CD4-positive, CD25-positive, alpha-beta regulatory T cell (primary cell): Measurements from ENCODE around the gene SEC14L2. TPM values are rescaled to one million over a fixed set of nuclear protein-coding genes. Genes with fewer than 3 reads are reported as not detected.
A peak's percentile ranks its signal among the peaks of the same experiment; 100 is the strongest.
"Not testable (repeated sequence)": the region's sequence is repeated elsewhere in the genome, so short reads cannot be mapped to it uniquely, and the experiment has no call there.

Experiments
- ATAC-seq, 2 donors: fragments of 150-1000 bp; cut with Tn5 transposase; one replicate each; pipeline ENCODE4 v1.10.0; 2021; ENCODE audit warnings: low read depth in 2 of 2, moderate number of reproducible peaks in 2 of 2, moderate library complexity in 1 of 2
- DNase-seq, 3 donors: peaks; one replicate each; pipeline versions ENCODE4 v3.0.0 to v3.0.0-alpha.2; 2012 to 2022; ENCODE audit warnings: mixed read lengths in 1 of 3
- H3K27ac ChIP-seq: one replicate; pipeline ENCODE4 v1.7.0; 2013; ENCODE audit warnings: mild to moderate bottlenecking, low read length; ENCODE audit not compliant: insufficient read depth, poor library complexity, severe bottlenecking
- H3K27me3 ChIP-seq: one replicate; pipeline ENCODE4 v1.7.0; 2013; ENCODE audit warnings: low read length; ENCODE audit not compliant: control insufficient read depth, insufficient read depth
- H3K36me3 ChIP-seq: one replicate; pipeline ENCODE4 v1.7.0; 2013; ENCODE audit warnings: mild to moderate bottlenecking, low read length, moderate library complexity; ENCODE audit not compliant: control insufficient read depth, insufficient read depth
- H3K4me1 ChIP-seq: 2 replicates; pipeline ENCODE4 v1.7.0; 2013; ENCODE audit warnings: mild to moderate bottlenecking, low read length; ENCODE audit not compliant: insufficient read depth, control insufficient read depth, poor library complexity, severe bottlenecking
- H3K4me3 ChIP-seq: one replicate; pipeline ENCODE4 v1.7.0; 2013; ENCODE audit warnings: low read depth, mild to moderate bottlenecking, low read length, moderate library complexity
- H3K9me3 ChIP-seq, 2 experiments: 1 replicate in 1 of 2; 2 replicates in 1 of 2; pipeline ENCODE4 v1.7.0; 2013; ENCODE audit warnings: low read length in 2 of 2, mild to moderate bottlenecking in 1 of 2, moderate library complexity in 1 of 2; ENCODE audit not compliant: control insufficient read depth in 2 of 2
- H3K27ac Mint-ChIP-seq, 3 donors: one replicate each; pipeline ENCODE4 v1.8.0; 2020 to 2022; ENCODE audit warnings: mild to moderate bottlenecking in 3 of 3, mixed read lengths in 3 of 3, moderate library complexity in 2 of 3
- H3K27me3 Mint-ChIP-seq: one replicate; pipeline ENCODE4 v1.8.0; 2022; ENCODE audit warnings: mild to moderate bottlenecking, mixed read lengths
- H3K36me3 Mint-ChIP-seq: one replicate; pipeline ENCODE4 v1.8.0; 2020; ENCODE audit warnings: mixed read lengths
- H3K4me1 Mint-ChIP-seq, 4 donors: one replicate each; pipeline ENCODE4 v1.8.0; 2020 to 2022; ENCODE audit warnings: mixed read lengths in 4 of 4, mild to moderate bottlenecking in 1 of 4
- H3K4me3 Mint-ChIP-seq, 4 donors: one replicate each; pipeline ENCODE4 v1.8.0; 2020 to 2022; ENCODE audit warnings: mild to moderate bottlenecking in 4 of 4, mixed read lengths in 4 of 4, moderate library complexity in 3 of 4
- H3K9me3 Mint-ChIP-seq, 7 donors: one replicate each; pipeline ENCODE4 v1.8.0; 2020 to 2022; ENCODE audit warnings: mixed read lengths in 7 of 7, mild to moderate bottlenecking in 3 of 7, moderate library complexity in 2 of 7
- polyA plus RNA-seq, 4 donors: library from polyadenylated mRNA; unstranded; fragments of 300-500 nt; fragmentation: Illumina TruSeq; gene quantifications; one replicate each; pipeline ENCODE4 v1.2.3, GENCODE V29; 2021
- total RNA-seq: library from RNA; stranded (reverse); gene quantifications from one replicate; pipeline ENCODE4 v1.2.3, GENCODE V29; 2022

SEC14L2 gene
- total and polyA plus RNA-seq, 5 donors from 2014 or later = 3.1 to 69.0 (median 4.2) TPM

DNA sequence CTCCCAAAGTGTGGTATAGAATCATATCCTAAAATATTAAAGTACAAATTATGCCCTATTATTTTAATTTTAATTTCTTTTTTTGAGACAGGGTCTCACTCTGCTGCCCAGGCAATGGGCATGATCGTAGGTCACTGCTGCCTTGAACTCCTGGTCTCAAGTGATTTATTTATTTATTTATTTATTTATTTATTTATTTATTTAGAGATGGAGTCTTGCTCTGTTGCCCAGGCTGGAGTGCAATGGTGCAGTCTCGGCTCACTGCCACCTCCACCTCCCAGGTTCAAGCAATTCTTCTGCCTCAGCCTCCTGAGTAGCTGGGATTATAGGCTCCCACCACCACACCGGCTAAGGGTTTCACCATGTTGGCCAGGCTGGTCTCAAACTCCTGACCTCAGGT is 4.2 kb downstream of the SEC14L2 start:
- H3K27me3 Mint-ChIP-seq = peaks cover 12% of the 10 kb centered on the region
- peaks cover 0 to 27% (median 17%) of the 10 kb centered on the region in 4 donors for H3K4me1 Mint-ChIP-seq
- not testable (repeated sequence) for H3K27ac ChIP-seq, H3K36me3 ChIP-seq, H3K9me3 ChIP-seq, H3K36me3 Mint-ChIP-seq, H3K9me3 Mint-ChIP-seq, H3K27me3 ChIP-seq, H3K27ac Mint-ChIP-seq, H3K4me3 ChIP-seq, DNase-seq, ATAC-seq, H3K4me3 Mint-ChIP-seq
- H3K4me1 ChIP-seq = peaks cover 27% of the 10 kb centered on the region

DNA sequence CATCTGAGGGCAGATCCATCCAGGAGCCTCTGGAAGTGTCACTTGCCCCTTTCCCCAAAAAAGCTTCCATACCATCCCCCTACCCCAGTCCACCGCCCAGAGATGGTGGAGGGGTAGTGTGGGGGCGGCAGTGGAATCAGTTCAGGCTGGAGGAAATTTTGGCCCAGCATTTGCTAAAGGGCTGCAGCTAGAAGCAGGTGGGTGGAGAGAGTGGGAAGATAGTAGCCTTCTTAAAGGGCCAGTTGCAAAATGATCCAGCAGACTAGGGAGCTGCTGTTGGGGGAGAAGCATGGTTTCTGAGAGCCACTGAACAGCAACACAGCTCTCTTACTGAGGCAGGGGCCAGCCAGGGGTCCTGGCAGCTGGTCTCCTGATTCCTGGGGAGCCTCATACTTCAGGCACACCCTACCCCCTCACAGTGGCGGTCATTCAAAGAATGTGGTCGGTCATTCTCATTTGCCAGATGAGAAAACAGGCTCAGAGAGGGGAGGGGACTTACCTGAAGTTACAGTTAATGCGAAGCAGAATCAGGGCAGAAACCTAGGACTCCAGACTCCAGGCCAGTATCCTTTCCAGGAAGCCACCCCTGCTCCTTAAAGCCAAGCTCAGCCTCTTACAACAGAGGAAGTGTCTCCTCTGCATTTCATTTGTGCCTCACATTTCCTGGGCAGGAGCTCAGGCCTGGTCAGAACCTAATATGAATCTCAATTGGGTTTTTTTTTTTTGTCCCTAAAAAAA is 5.4 kb downstream of the SEC14L2 start:
- Mint-ChIP-seq H3K4me3 (no peak overlapping the region), H3K36me3 (peaks cover 5% of the 10 kb centered on the region), H3K27ac (peak overlapping the region in 1 of 3 donors; percentile 42), H3K9me3 (no peaks in the 10 kb centered on the region), H3K27me3 (peaks cover 8% of the 10 kb centered on the region), H3K4me1 (peaks cover 0 to 17% (median 12%) of the 10 kb centered on the region in 4 donors)
- no peak for ATAC-seq
- Histone ChIP-seq H3K9me3 (no peaks in the 10 kb centered on the region), H3K4me3 (no peak overlapping the region), H3K27ac (no peak overlapping the region), H3K27me3 (peaks cover 5% of the 10 kb centered on the region), H3K4me1 (peaks cover 15% of the 10 kb centered on the region), H3K36me3 (no peaks in the 10 kb centered on the region)
- no peak for DNase-seq

DNA sequence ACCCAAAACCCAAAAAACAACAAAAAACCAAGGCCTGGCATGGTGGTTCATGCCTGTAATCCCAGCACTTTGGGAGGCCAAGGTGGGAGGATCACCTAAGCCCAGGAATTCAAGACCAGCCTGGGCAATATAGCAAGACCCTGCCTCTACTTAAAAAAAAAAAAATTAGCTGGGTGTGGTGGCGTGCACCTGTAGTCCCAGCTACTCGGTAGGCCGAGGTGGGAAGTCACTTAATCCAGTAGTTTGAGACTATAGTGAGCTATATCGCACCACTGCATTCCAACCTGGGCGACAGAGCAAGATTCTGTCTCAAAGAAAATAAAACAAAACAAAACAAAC is 5.9 kb downstream of the SEC14L2 start:
- H3K9me3 ChIP-seq, H3K27ac ChIP-seq, H3K27ac Mint-ChIP-seq, H3K9me3 Mint-ChIP-seq, DNase-seq, H3K36me3 Mint-ChIP-seq, H3K4me3 ChIP-seq, H3K4me3 Mint-ChIP-seq, ATAC-seq, H3K36me3 ChIP-seq, H3K27me3 Mint-ChIP-seq, H3K27me3 ChIP-seq: not testable (repeated sequence)
- H3K4me1 ChIP-seq = peaks cover 10% of the 10 kb centered on the region
- H3K4me1 Mint-ChIP-seq = peaks cover 0 to 15% (median 10%) of the 10 kb centered on the region in 4 donors

DNA sequence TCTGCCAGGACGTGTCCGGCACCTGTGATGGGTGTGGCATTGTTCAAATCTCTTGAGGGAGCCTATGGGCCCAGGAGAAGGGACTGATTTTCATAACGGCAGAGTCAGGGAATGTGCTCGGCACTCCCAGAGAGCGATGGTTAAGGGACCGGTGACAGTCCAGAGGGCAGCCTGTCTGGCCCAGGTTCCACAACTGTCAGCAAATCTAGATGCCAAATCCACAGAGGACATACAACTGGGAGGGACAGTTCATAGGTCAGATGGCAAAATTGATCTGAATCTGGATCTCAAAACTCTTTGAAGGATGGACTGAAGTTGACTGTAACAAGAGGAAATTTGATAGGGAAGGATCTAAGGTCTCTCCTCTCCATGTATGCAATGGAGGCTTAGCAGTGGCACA is 7.5 kb downstream of the SEC14L2 start:
- DNase-seq (no peak), ATAC-seq (no peak)
- H3K4me1 ChIP-seq = no peaks in the 10 kb centered on the region
- Mint-ChIP-seq H3K27me3 (no peaks in the 10 kb centered on the region), H3K4me3 (no peak overlapping the region), H3K36me3 (peaks cover 5% of the 10 kb centered on the region), H3K9me3 (no peaks in the 10 kb centered on the region), H3K4me1 (no peaks in the 10 kb centered on the region), H3K27ac (no peak overlapping the region)
- H3K27ac ChIP-seq = no peak overlapping the region
- no peaks in the 10 kb centered on the region for H3K27me3 ChIP-seq
- peaks cover 2% of the 10 kb centered on the region for H3K36me3 ChIP-seq
- H3K9me3 ChIP-seq = no peaks in the 10 kb centered on the region
- H3K4me3 ChIP-seq = no peak overlapping the region

DNA sequence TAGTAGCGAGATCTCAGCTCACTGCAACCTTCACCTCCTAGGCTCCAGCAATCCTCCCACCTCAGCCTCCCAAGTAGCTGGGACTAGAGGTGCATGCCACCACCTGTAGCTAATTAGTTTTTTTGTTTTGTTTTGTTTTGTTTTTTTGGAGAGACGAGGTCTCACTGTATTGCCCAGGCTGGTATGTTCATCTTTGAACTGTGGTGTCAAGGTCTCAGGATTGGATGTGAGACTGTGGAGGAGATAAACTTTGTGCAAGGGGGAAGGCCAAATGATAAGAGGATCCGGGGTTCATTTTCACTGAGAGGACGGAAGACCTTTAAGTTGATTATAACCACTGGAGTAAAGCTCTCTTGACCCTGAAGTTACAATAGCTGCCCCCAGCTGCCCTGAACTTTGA is 8.9 kb downstream of the SEC14L2 start:
- ATAC-seq (no peak), DNase-seq (no peak)
- H3K4me1 ChIP-seq = no peaks in the 10 kb centered on the region
- H3K27me3 Mint-ChIP-seq = no peaks in the 10 kb centered on the region
- H3K36me3 Mint-ChIP-seq = peaks cover 5% of the 10 kb centered on the region
- H3K9me3 ChIP-seq = no peaks in the 10 kb centered on the region
- H3K27me3 ChIP-seq = no peaks in the 10 kb centered on the region
- H3K9me3 Mint-ChIP-seq = no peaks in the 10 kb centered on the region
- H3K36me3 ChIP-seq = peaks cover 2% of the 10 kb centered on the region
- H3K27ac Mint-ChIP-seq = no peak overlapping the region
- H3K27ac ChIP-seq = no peak overlapping the region
- no peak overlapping the region for H3K4me3 ChIP-seq
- H3K4me3 Mint-ChIP-seq = no peak overlapping the region
- no peaks in the 10 kb centered on the region for H3K4me1 Mint-ChIP-seq

DNA sequence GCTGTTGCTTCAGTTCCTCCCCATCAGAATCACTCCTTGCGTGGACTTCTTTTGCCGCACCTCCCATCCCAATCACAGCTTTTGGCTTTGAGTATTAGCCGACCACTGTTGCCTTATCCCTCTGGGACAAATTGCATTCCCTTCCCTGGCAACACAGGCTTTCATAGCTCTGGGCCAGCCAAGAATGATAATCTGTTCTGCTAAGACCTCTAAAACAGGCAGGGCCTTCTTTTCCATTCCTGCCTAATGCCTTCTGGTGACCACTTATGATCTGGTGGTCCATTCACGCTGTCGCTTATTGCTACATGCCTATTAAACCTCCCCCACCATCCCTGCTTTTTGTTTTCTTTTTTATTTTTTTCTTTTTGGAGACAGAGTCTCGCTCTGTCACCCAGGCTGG is 9.6 kb downstream of the SEC14L2 start:
- H3K27me3 Mint-ChIP-seq = no peaks in the 10 kb centered on the region
- DNase-seq = no peak
- H3K9me3 ChIP-seq = no peaks in the 10 kb centered on the region
- no peaks in the 10 kb centered on the region for H3K4me1 ChIP-seq
- H3K9me3 Mint-ChIP-seq = no peaks in the 10 kb centered on the region
- no peak overlapping the region for H3K4me3 ChIP-seq
- no peak overlapping the region for H3K4me3 Mint-ChIP-seq
- ATAC-seq = no peak
- H3K27ac ChIP-seq = no peak overlapping the region
- H3K27me3 ChIP-seq = no peaks in the 10 kb centered on the region
- peaks cover 5% of the 10 kb centered on the region for H3K36me3 Mint-ChIP-seq
- H3K36me3 ChIP-seq = peaks cover 2% of the 10 kb centered on the region
- H3K27ac Mint-ChIP-seq = no peak overlapping the region
- H3K4me1 Mint-ChIP-seq = no peaks in the 10 kb centered on the region

DNA sequence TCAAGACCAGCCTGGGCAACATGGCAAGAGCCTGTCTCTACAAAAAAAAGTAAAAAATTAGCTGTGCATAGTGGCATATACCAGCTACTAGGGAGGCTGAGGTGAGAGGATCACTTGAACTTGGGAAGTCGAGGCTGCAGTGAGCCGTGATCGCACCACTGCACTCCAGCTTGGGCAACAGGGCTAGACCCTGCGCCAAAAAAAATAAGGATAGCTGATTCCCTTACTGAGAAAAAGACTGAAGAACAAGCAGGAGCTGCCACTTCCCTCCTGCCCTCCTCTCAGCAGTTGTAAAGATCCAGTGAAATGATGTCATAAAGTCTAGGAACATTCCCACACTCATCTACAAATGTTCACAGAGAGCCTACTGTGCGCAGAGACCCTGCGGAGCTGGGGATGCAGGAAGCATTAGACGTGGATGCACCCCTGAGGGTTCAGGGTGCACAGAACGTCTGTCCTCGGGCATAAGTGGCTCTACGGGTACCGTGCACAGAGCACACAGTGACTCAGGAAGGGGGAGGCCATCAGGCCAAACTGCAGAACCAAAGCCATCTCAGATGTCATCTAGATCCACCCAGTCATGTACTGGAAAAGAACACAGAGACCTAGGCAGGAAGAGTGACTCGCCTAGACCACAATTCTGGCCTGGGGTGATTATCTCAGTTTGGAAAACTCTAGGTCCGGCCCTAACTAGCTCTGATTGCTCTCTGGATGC is 11.7 kb downstream of the SEC14L2 start:
- ATAC-seq = no peak
- peaks cover 12% of the 10 kb centered on the region for H3K36me3 Mint-ChIP-seq

DNA sequence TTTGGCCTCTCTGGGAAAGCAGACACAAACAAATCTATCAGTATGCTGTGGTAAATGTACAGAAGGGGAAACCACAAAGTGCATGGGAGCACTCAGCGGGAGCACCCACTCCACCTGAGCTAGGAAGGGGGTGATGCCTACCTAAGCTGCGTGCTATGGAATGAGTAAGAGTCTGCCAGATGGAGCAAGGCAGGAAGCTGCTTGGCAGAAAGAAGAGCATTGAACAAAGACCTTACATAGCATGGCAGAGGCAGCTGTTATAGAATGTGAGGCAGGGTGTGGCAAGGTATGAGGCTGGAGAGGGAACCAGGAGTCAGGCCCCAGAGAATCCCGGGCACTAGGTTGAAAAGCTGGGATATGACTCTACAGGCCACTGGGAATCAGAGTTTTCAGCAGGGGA is 15.0 kb downstream of the SEC14L2 start:
- Histone ChIP-seq H3K36me3 (peaks cover 13% of the 10 kb centered on the region), H3K4me3 (no peak overlapping the region), H3K27ac (no peak overlapping the region), H3K9me3 (no peaks in the 10 kb centered on the region), H3K4me1 (no peaks in the 10 kb centered on the region), H3K27me3 (no peaks in the 10 kb centered on the region)
- H3K27ac Mint-ChIP-seq = peak overlapping the region in 2 of 3 donors; percentile 36 to 59
- DNase-seq = no peak
- no peak overlapping the region for H3K4me3 Mint-ChIP-seq
- no peaks in the 10 kb centered on the region for H3K27me3 Mint-ChIP-seq
- ATAC-seq = no peak
- H3K4me1 Mint-ChIP-seq = peaks cover 5 to 25% (median 7%) of the 10 kb centered on the region in 4 donors
- H3K9me3 Mint-ChIP-seq = no peaks in the 10 kb centered on the region
- peaks cover 20% of the 10 kb centered on the region for H3K36me3 Mint-ChIP-seq

More for the DNA sequence above, 11.7 kb downstream of the SEC14L2 start:
- Mint-ChIP-seq H3K27ac (no peak overlapping the region), H3K4me3 (no peak overlapping the region), H3K4me1 (peaks cover 0 to 10% (median 2%) of the 10 kb centered on the region in 4 donors), H3K27me3 (no peaks in the 10 kb centered on the region), H3K9me3 (no peaks in the 10 kb centered on the region)
- Histone ChIP-seq H3K27me3 (no peaks in the 10 kb centered on the region), H3K4me1 (no peaks in the 10 kb centered on the region), H3K36me3 (peaks cover 2% of the 10 kb centered on the region), H3K9me3 (no peaks in the 10 kb centered on the region), H3K4me3 (no peak overlapping the region), H3K27ac (no peak overlapping the region)
- no peak for DNase-seq
